ENCODE results near the gene ODAD3. TPM values are rescaled to one million over a fixed set of nuclear protein-coding genes. Genes with fewer than 3 reads are reported as not detected.
"Not testable (repeated sequence)": the region's sequence is repeated elsewhere in the genome, so short reads cannot be mapped to it uniquely, and the experiment has no call there.

Gene ODAD3
- total RNA-seq, 2 experiments from 2014 or later: not detected

DNA sequence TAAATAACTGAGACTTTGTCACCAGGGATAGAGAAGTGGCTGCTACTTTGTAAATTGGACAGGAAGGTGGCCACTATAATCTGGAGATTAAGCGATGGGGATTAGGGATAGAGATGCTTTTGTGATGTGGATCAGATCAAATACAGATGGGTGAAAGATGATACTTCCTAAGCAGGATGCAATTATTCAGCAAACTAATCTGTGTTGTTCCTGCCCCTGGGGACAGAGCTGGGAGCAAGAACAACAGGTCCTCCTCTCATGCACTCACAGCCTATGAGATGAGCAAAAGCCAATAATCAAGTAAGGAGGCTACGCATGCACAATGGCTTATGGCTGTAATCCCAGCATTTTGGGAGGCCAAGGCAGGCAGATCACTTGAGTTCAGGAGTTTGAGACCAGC, 20.4 kb downstream of the ODAD3 start:
- Mint-ChIP-seq H3K4me1 (ENCODE audit: low read depth) (peaks cover 9% of the 10 kb centered on the region), H3K36me3 (ENCODE audit: low read depth) (no peaks in the 10 kb centered on the region), H3K4me3 (no peak overlapping the region), H3K27me3 (peaks cover 46% of the 10 kb centered on the region), H3K27ac (no peak overlapping the region), H3K9me3 (no peaks in the 10 kb centered on the region)
- DNase-seq: no peak
- TF ChIP-seq, protein P1, sequence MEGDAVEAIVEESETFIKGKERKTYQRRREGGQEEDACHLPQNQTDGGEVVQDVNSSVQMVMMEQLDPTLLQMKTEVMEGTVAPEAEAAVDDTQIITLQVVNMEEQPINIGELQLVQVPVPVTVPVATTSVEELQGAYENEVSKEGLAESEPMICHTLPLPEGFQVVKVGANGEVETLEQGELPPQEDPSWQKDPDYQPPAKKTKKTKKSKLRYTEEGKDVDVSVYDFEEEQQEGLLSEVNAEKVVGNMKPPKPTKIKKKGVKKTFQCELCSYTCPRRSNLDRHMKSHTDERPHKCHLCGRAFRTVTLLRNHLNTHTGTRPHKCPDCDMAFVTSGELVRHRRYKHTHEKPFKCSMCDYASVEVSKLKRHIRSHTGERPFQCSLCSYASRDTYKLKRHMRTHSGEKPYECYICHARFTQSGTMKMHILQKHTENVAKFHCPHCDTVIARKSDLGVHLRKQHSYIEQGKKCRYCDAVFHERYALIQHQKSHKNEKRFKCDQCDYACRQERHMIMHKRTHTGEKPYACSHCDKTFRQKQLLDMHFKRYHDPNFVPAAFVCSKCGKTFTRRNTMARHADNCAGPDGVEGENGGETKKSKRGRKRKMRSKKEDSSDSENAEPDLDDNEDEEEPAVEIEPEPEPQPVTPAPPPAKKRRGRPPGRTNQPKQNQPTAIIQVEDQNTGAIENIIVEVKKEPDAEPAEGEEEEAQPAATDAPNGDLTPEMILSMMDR (IDR thresholded peaks at IDR 0.05): no peak
- H3K27me3 ChIP-seq (ENCODE audit: control insufficient read depth in 1 of 2, insufficient read depth in 2 of 2, low read length in 2 of 2): peaks cover 8 to 13% of the 10 kb centered on the region in 2 experiments
- peaks cover 10% of the 10 kb centered on the region for H3K4me1 ChIP-seq (ENCODE audit: insufficient read depth, low read length)
- ChIA-PET CTCF (no interaction called here), POLR2A (no interaction called here)
- no peaks in the 10 kb centered on the region for H3K9me3 ChIP-seq (ENCODE audit: control insufficient read depth in 1 of 2, insufficient read depth in 1 of 2, low read length in 2 of 2)
- H3K4me3 ChIP-seq (ENCODE audit: low read length): no peak overlapping the region
- no peak overlapping the region for H3K27ac ChIP-seq (ENCODE audit: low read depth in 1 of 2, low read length in 2 of 2)
- no peak for ATAC-seq (ENCODE audit: poor library complexity)
- intact Hi-C loops (cut with DNase I, micrococcal nuclease): no loop called here
- no peaks in the 10 kb centered on the region for H3K36me3 ChIP-seq (ENCODE audit: insufficient read depth, low read length)

DNA sequence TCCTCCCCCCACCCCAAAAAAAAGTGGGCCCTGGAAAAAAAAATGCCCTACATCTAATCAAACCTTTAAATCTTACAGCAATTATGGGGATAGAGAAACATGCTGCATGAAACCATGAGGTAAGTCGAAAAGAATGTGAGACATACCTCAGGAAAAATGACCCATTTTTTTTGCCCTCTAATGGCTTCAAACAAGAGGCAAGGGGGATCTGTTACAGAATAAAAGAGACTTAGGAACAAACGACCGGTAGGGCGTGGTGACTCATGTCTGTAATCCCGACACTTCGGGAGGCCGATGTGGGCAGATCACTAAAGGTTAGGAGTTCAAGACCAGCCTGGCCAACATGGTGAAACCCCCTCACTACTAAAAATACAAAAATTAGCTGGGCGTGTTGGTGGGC, 24.2 kb downstream of the ODAD3 start:
- Histone ChIP-seq H3K4me1 (ENCODE audit: insufficient read depth, low read length) (peaks cover 6% of the 10 kb centered on the region), H3K27ac (ENCODE audit: low read depth in 1 of 2, low read length in 2 of 2) (no peak overlapping the region), H3K4me3 (ENCODE audit: low read length) (no peak overlapping the region), H3K36me3 (ENCODE audit: insufficient read depth, low read length) (no peaks in the 10 kb centered on the region), H3K27me3 (ENCODE audit: control insufficient read depth in 1 of 2, insufficient read depth in 2 of 2, low read length in 2 of 2) (peaks cover 8 to 9% of the 10 kb centered on the region in 2 experiments), H3K9me3 (ENCODE audit: control insufficient read depth in 1 of 2, insufficient read depth in 1 of 2, low read length in 2 of 2) (peaks cover 0 to 4% of the 10 kb centered on the region in 2 experiments)
- CTCF ChIA-PET: interaction anchor here (0.9 kb wide), 1 partner anchor 30 kb away, joined by 5 read pairs; no protein-coding TSS in a partner anchor
- intact Hi-C loops (cut with DNase I, micrococcal nuclease): no loop called here
- H3K27ac Mint-ChIP-seq: no peak overlapping the region
- peaks cover 31% of the 10 kb centered on the region for H3K27me3 Mint-ChIP-seq
- H3K9me3 Mint-ChIP-seq: no peaks in the 10 kb centered on the region
- DNase-seq: no peak
- TF ChIP-seq, protein P1 (IDR thresholded peaks at IDR 0.05): no peak
- H3K4me1 Mint-ChIP-seq (ENCODE audit: low read depth): no peaks in the 10 kb centered on the region
- no peak for ATAC-seq (ENCODE audit: poor library complexity)
- H3K4me3 Mint-ChIP-seq: no peak overlapping the region
- no peaks in the 10 kb centered on the region for H3K36me3 Mint-ChIP-seq (ENCODE audit: low read depth)
- POLR2A ChIA-PET: interaction anchor here (0.6 kb wide), 1 partner anchor 284 kb away, joined by 3 read pairs; no protein-coding TSS in a partner anchor

DNA sequence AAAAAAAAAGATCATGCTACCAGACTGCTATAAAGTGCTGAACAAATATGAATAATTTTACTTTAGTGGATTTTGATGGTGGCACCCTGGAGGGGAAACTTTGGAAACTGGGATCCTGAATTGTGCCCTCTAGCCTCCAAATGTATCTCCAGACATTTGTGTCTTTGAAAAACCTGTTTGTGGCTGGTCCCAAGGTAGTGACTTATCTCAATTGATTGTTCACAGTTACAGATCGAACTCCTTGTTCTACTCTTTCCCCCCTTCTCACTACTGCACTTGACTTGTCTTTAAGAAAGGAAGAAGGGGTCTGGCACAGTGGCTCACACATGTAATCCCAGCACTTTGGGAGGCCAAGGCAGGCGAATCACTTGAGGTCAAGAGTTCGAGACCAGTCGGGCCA, 26.3 kb downstream of the ODAD3 start:
- no peaks in the 10 kb centered on the region for H3K36me3 ChIP-seq (ENCODE audit: insufficient read depth, low read length)
- peaks cover 6% of the 10 kb centered on the region for H3K4me1 ChIP-seq (ENCODE audit: insufficient read depth, low read length)
- POLR2A ChIA-PET: no interaction called here
- peaks cover 8 to 9% of the 10 kb centered on the region in 2 experiments for H3K27me3 ChIP-seq (ENCODE audit: control insufficient read depth in 1 of 2, insufficient read depth in 2 of 2, low read length in 2 of 2)
- DNase-seq (no peak), ATAC-seq (ENCODE audit: poor library complexity) (no peak)
- CTCF ChIA-PET: interaction anchor here (0.7 kb wide), 1 partner anchor 14 kb away, joined by 4 read pairs; no protein-coding TSS in a partner anchor
- Mint-ChIP-seq H3K27me3 (peaks cover 38% of the 10 kb centered on the region), H3K36me3 (ENCODE audit: low read depth) (no peaks in the 10 kb centered on the region), H3K4me3 (no peak overlapping the region), H3K4me1 (ENCODE audit: low read depth) (no peaks in the 10 kb centered on the region), H3K27ac (no peak overlapping the region), H3K9me3 (no peaks in the 10 kb centered on the region)
- H3K9me3 ChIP-seq (ENCODE audit: control insufficient read depth in 1 of 2, insufficient read depth in 1 of 2, low read length in 2 of 2): peaks cover 0 to 4% of the 10 kb centered on the region in 2 experiments
- H3K4me3 ChIP-seq (ENCODE audit: low read length): no peak overlapping the region
- TF ChIP-seq, protein P1 (IDR thresholded peaks at IDR 0.05): no peak
- intact Hi-C loops (cut with DNase I, micrococcal nuclease): no loop called here
- H3K27ac ChIP-seq (ENCODE audit: low read depth in 1 of 2, low read length in 2 of 2): no peak overlapping the region

DNA sequence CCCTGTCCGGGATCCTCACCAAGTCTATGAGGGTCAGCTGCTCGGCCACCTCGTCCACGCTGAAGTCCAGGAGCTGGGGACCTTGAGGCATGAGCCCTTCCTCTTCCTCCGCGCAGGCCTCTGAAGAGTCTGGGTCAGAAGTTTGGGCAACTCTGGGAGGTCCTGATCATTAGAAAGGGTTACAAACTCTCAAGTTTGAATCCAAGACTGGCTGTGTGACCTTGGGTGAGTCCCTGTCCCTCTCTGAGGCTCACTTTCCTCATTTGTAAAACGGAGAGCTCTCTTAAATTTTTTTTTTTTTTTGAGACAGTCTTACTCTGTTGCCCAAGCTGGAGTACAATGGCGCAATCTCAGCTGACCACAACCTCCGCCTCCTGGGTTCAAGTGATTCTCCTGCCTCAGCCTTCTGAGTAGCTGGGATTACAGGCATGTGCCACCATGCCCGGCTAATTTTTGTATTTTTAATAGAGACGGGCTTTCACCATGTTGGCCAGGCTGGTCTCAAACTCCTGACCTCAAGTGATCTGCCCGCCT, 28.2 kb downstream of the ODAD3 start:
- not testable (repeated sequence) for H3K4me3 ChIP-seq (ENCODE audit: low read length); H3K4me1 Mint-ChIP-seq (ENCODE audit: low read depth); H3K27ac Mint-ChIP-seq; H3K4me1 ChIP-seq (ENCODE audit: insufficient read depth, low read length); H3K27me3 ChIP-seq (ENCODE audit: control insufficient read depth in 1 of 2, insufficient read depth in 2 of 2, low read length in 2 of 2); ATAC-seq (ENCODE audit: poor library complexity); H3K9me3 ChIP-seq (ENCODE audit: control insufficient read depth in 1 of 2, insufficient read depth in 1 of 2, low read length in 2 of 2); DNase-seq; H3K4me3 Mint-ChIP-seq; H3K36me3 ChIP-seq (ENCODE audit: insufficient read depth, low read length); H3K27ac ChIP-seq (ENCODE audit: low read depth in 1 of 2, low read length in 2 of 2); H3K36me3 Mint-ChIP-seq (ENCODE audit: low read depth); H3K9me3 Mint-ChIP-seq
- CTCF ChIA-PET: interaction anchor here (2.9 kb wide), 1 partner anchor 26 kb away, joined by 17 read pairs; no protein-coding TSS in a partner anchor
- peaks cover 35% of the 10 kb centered on the region for H3K27me3 Mint-ChIP-seq
- intact Hi-C loops (cut with DNase I, micrococcal nuclease): loop anchor here in 1 of 2 experiments (2.0 kb wide), 1 partner anchor 24 kb away; no protein-coding TSS in a partner anchor
- POLR2A ChIA-PET: interaction anchor here (2.3 kb wide), 1 partner anchor 32 kb away, joined by 12 read pairs; no protein-coding TSS in a partner anchor
